OCI-LY7 (cell line): Measurements from ENCODE around the gene PLXDC1. TPM values are rescaled to one million over a fixed set of nuclear protein-coding genes. Genes with fewer than 3 reads are reported as not detected.

Experiments used
- BruUV-seq: library from RNA; stranded (reverse); fragments of 400-500 nt; replicated peaks from 2 replicates; lab custom pipeline; 2021; lab: Mats Ljungman, UMichigan
- CTCF ChIA-PET: fragments of 300-600 bp; sonication (Branson Sonifier 250); formaldehyde crosslinking; loops from one replicate; lab custom pipeline; 2022; ENCODE audit warnings: antibody characterized with exemption; ENCODE audit not compliant: unreplicated experiment; lab: Charles Lee
- POLR2A ChIA-PET: fragments of 300-600 bp; sonication (Branson Sonifier 250); formaldehyde crosslinking; loops from one replicate; lab custom pipeline; 2022; ENCODE audit warnings: antibody characterized with exemption; lab: Charles Lee
- DNase-seq: peaks from one replicate; pipeline ENCODE4 v3.0.0-alpha.2; 2015; ENCODE audit warnings: low spot score
- H2AFZ ChIP-seq: fragments of 200-600 bp; sonication (generic), shearing (Covaris generic); 2 replicates; pipeline ENCODE4 v1.6.1; 2014; ENCODE audit warnings: mild to moderate bottlenecking, antibody characterized with exemption, low read length, moderate library complexity
- H3K27ac ChIP-seq: fragments of 200-600 bp; sonication (generic); 2 replicates; pipeline ENCODE4 v1.5.1; 2014; ENCODE audit warnings: mixed run types, low read depth, mild to moderate bottlenecking, moderate library complexity, low read length, inconsistent platforms; ENCODE audit not compliant: poor library complexity, severe bottlenecking
- H3K36me3 ChIP-seq: fragments of 200-600 bp; sonication (generic); 2 replicates; pipeline ENCODE4 v1.6.1; 2014; ENCODE audit warnings: mild to moderate bottlenecking, antibody characterized with exemption, low read length, moderate library complexity, mixed read lengths; ENCODE audit not compliant: insufficient read depth
- H3K4me1 ChIP-seq: fragments of 200-600 bp; sonication (generic); 2 replicates; pipeline ENCODE4 v1.5.1; 2014; ENCODE audit warnings: mild to moderate bottlenecking, low read length; ENCODE audit not compliant: insufficient read depth, poor library complexity, severe bottlenecking
- H3K4me2 ChIP-seq: fragments of 200-600 bp; sonication (generic); 2 replicates; pipeline ENCODE4 v1.6.1; 2014; ENCODE audit warnings: mild to moderate bottlenecking, low read length
- H3K4me3 ChIP-seq: fragments of 200-600 bp; sonication (generic); 2 replicates; pipeline ENCODE4 v1.5.1; 2014; ENCODE audit warnings: mild to moderate bottlenecking, low read depth, low read length; ENCODE audit not compliant: poor library complexity, severe bottlenecking
- H3K79me2 ChIP-seq: fragments of 200-600 bp; sonication (generic); 2 replicates; pipeline ENCODE4 v1.6.1; 2016; ENCODE audit warnings: low read depth, mild to moderate bottlenecking, low read length, moderate library complexity, mixed read lengths; ENCODE audit not compliant: insufficient read depth
- H3K9me2 ChIP-seq: fragments of 200-600 bp; sonication (generic); 2 replicates; pipeline ENCODE4 v1.6.1; 2016; ENCODE audit warnings: mild to moderate bottlenecking, low read length, mixed read lengths; ENCODE audit not compliant: insufficient read depth
- H3K9me3 ChIP-seq: fragments of 200-600 bp; sonication (generic); 2 replicates; pipeline ENCODE4 v1.6.1; 2014; ENCODE audit warnings: mild to moderate bottlenecking, mixed run types, low read length, mixed read lengths
- H4K20me1 ChIP-seq: fragments of 200-600 bp; sonication (generic); 2 replicates; pipeline ENCODE4 v1.6.1; 2014; ENCODE audit warnings: mild to moderate bottlenecking, antibody characterized with exemption, low read length, moderate library complexity, mixed read lengths; ENCODE audit not compliant: insufficient read depth
- CTCF ChIP-seq: fragments of 200-600 bp; sonication (generic); conservative IDR thresholded peaks from 2 replicates; pipeline ENCODE4 v1.5.1; 2014; ENCODE audit warnings: mild to moderate bottlenecking, antibody characterized with exemption, low read length, moderate library complexity, mixed read lengths
- EZH2phosphoT487 ChIP-seq: fragments of 200-600 bp; sonication (generic); IDR thresholded peaks from 2 replicates; pipeline ENCODE4 v1.6.1; 2018; ENCODE audit warnings: low read depth, borderline replicate concordance, mild to moderate bottlenecking, mixed run types, antibody characterized with exemption, low read length, moderate library complexity, mixed read lengths
- intact Hi-C: fragments of 100-400 bp; cut with micrococcal nuclease; formaldehyde crosslinking; loops from one replicate; pipeline ENCODE4 v1.10.0; 2022; ENCODE audit not compliant: unreplicated experiment
- total RNA-seq, 2 experiments: library from RNA; depleted of rRNA in 1 of 2; stranded (reverse); fragments of >200 nt in 1 of 2; shearing (Covaris generic) in 1 of 2; gene quantifications; 2 replicates each; pipeline ENCODE4 v1.2.3, GENCODE V29; 2014 to 2022

Gene PLXDC1
- total RNA-seq, 2 experiments from 2014 or later, result 0.13 to 0.67 TPM

DNA sequence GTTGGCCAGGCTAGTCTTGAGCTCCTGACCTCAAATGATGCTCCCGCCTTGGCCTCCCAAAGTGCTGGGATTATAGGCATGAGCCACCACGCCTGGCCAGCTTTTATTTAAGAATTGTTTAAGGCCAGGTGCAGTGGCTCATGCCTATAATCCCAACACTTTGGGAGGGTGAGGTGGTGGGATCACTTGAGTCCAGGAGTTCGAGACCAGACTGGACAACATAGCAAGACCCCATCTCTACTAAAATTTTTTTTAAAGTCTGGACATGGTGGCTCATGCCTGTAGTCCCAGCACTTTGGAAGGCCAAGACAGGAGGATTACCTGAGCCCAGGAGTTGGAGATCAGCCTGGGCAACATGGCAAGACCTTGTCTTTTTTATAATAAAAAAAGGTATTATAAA is 5.2 kb downstream of the PLXDC1 start:
- ChIA-PET POLR2A (interaction anchor here (0.6 to 0.7 kb wide), 3 partner anchors 8 to 78 kb away, joined by 3 to 5 read pairs (median 3); no protein-coding TSS in a partner anchor), CTCF (no interaction called here)
- Histone ChIP-seq H3K9me2 (no peaks in the 10 kb centered on the region), H3K9me3 (0 out of 2 replicates have a peak, but pooled peaks cover 4% of the 10 kb centered on the region), H3K27ac (no peak overlapping the region), H3K4me1 (no peaks in the 10 kb centered on the region), H2AFZ (no peak overlapping the region), H4K20me1 (no peaks in the 10 kb centered on the region), H3K4me3 (no peak overlapping the region), H3K79me2 (no peaks in the 10 kb centered on the region), H3K36me3 (no peaks in the 10 kb centered on the region), H3K4me2 (no peak overlapping the region)
- BruUV-seq, result no TSS peak
- TF ChIP-seq CTCF (no peak), EZH2phosphoT487 (no peak)
- intact Hi-C loops, result no loop called here
- DNase-seq, result no peak

GRCh38 chr17:39145143-39145542 is 6.3 kb downstream of the PLXDC1 start:
- no peak for TF ChIP-seq CTCF
- TF ChIP-seq EZH2phosphoT487, result no peak
- no peak overlapping the region for H3K4me3 ChIP-seq
- H3K27ac ChIP-seq, result no peak overlapping the region
- H3K4me2 ChIP-seq, result no peak overlapping the region
- no peaks in the 10 kb centered on the region for H3K9me2 ChIP-seq
- 0 out of 2 replicates have a peak, but pooled peaks cover 5% of the 10 kb centered on the region for H3K9me3 ChIP-seq
- DNase-seq, result no peak
- no peaks in the 10 kb centered on the region for H3K36me3 ChIP-seq
- intact Hi-C loops, result no loop called here
- H3K4me1 ChIP-seq, result no peaks in the 10 kb centered on the region
- no peaks in the 10 kb centered on the region for H4K20me1 ChIP-seq
- no peak overlapping the region for H2AFZ ChIP-seq
- BruUV-seq, result no TSS peak
- POLR2A ChIA-PET, result interaction anchor here (1.6 kb wide), 1 partner anchor 8 kb away, joined by 5 read pairs; no protein-coding TSS in a partner anchor
- CTCF ChIA-PET, result no interaction called here
- H3K79me2 ChIP-seq, result no peaks in the 10 kb centered on the region

DNA sequence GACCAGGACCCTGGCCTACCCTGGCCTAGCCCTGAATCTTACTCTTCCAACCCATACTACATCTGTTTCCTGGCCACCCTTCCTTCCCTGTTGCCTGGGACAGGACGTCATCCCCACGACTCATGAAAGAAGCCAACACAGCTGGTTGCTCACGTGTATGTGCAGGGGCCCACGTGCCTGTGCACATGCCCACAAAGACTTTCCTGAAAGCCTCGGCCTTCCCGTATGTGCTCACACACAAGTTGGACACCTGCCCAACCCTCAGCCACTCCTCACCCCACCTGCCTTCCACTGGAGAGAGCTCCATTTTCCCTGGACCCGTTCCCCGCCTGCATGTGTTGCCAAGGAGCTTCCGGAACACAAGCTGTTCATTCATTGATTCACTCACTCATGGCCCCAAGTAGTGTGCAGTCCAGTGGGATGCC is 7.0 kb downstream of the PLXDC1 start:
- H3K9me3 ChIP-seq, result 0 out of 2 replicates have a peak, but pooled peaks cover 5% of the 10 kb centered on the region
- H3K4me1 ChIP-seq, result peaks cover 6% of the 10 kb centered on the region
- no peak overlapping the region for H3K4me2 ChIP-seq
- H3K79me2 ChIP-seq, result no peaks in the 10 kb centered on the region
- intact Hi-C loops, result no loop called here
- BruUV-seq, result no TSS peak
- H3K27ac ChIP-seq, result no peak overlapping the region
- no peak for DNase-seq
- ChIA-PET POLR2A (interaction anchor here (1.6 kb wide), 1 partner anchor 9 kb away, joined by 5 read pairs; no protein-coding TSS in a partner anchor), CTCF (no interaction called here)
- no peak overlapping the region for H2AFZ ChIP-seq
- TF ChIP-seq CTCF (no peak), EZH2phosphoT487 (no peak)
- no peak overlapping the region for H3K4me3 ChIP-seq
- no peaks in the 10 kb centered on the region for H3K9me2 ChIP-seq
- H4K20me1 ChIP-seq, result no peaks in the 10 kb centered on the region
- no peaks in the 10 kb centered on the region for H3K36me3 ChIP-seq
